Measurements from ENCODE around the gene ATP23. TPM values are rescaled to one million over a fixed set of nuclear protein-coding genes. Genes with fewer than 3 reads are reported as not detected.

The ATP23 gene
- total RNA-seq, 1 experiment from 2014 or later = 9.1 TPM

DNA sequence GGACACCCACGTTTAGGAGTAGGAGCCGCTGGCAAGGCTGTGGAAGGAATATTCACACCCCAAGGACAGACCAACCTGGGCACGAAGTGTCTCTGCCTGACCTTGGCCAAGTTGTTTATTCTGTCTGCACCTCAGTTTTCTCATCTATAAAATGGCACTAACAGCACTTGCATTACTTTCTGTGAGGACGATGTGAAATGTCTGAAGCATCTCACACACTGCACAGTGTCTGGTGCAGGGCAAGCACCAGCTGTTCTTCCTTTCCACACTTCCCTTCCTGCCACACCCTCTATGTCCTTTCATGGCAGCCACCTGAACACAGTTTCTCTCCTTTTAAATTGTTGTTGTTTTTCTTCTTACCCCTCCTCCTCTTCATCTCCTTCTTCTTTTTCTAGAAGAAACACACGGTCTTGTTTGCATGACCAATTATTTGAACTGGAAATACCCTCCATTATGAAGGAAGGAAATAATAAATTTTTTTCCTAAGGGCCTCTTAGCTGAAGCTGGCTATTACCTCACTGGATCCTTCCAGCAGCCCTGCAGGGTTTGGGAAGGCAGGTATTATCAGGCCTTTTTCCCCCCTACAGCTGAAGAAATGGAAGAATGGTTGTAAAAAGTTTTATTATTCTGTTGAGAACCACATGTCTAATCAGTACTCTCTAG, 42.9 kb upstream of the ATP23 start:
- POLR2A ChIA-PET = interaction anchor here (0.7 to 1.3 kb wide), 3 partner anchors 9 to 54 kb away, joined by 3 to 7 read pairs (median 5); partner anchors contain the start of gene CTDSP2
- no peaks in the 10 kb centered on the region for H3K9me3 ChIP-seq (ENCODE audit: control insufficient read depth in 1 of 2, insufficient read depth in 1 of 2, low read depth in 1 of 2, low read length in 2 of 2)

More for the DNA sequence above, 42.9 kb upstream of the ATP23 start:
- H4K20me1 ChIP-seq (ENCODE audit: insufficient read depth) = no peaks in the 10 kb centered on the region
- DNase-seq (ENCODE audit: low read depth, low spot score) (no peak), ATAC-seq (no peak)
- H3K9ac ChIP-seq (ENCODE audit: low read length) = no peak overlapping the region
- no peak overlapping the region for H3K27ac ChIP-seq (ENCODE audit: low read depth, low read length)
- no peak overlapping the region for H2AFZ ChIP-seq (ENCODE audit: low read depth, low read length, poor library complexity, severe bottlenecking)
- intact Hi-C loops (cut with micrococcal nuclease) = no loop called here
- CTCF ChIA-PET = interaction anchor here (1.6 kb wide), 1 partner anchor 142 kb away, joined by 4 read pairs; no protein-coding TSS in a partner anchor
- H3K4me3 ChIP-seq (replicated peaks in 1 of 2; ENCODE audit: low read depth in 1 of 2, low read length in 2 of 2) = no peak overlapping the region
- no peak overlapping the region for H3K4me2 ChIP-seq (ENCODE audit: low read length)
- no TSS peak for BruUV-seq (replicated peaks)
- H3K36me3 ChIP-seq (ENCODE audit: control insufficient read depth in 1 of 2, insufficient read depth in 2 of 2, low read length in 2 of 2) = no peaks in the 10 kb centered on the region
- H3K27me3 ChIP-seq (ENCODE audit: insufficient read depth, low read length) = no peaks in the 10 kb centered on the region
- H3K79me2 ChIP-seq (ENCODE audit: insufficient read depth, low read length) = no peaks in the 10 kb centered on the region
- RAD21 ChIA-PET (ENCODE audit: low non-redundant PET in 1 of 2, low total read pairs in 2 of 2, uncharacterized antibody in 2 of 2, unreplicated experiment in 2 of 2) = no interaction called here
- TF ChIP-seq JUND (IDR thresholded peaks at IDR 0.05) (no peak), CEBPB (IDR thresholded peaks at IDR 0.05; ENCODE audit: low read depth) (no peak), SIN3A (IDR thresholded peaks at IDR 0.05; ENCODE audit: low read depth) (no peak), FOSL1 (IDR thresholded peaks at IDR 0.05; ENCODE audit: low read depth) (no peak), ZNF274 (IDR thresholded peaks at IDR 0.05; ENCODE audit: low read depth, low read length) (no peak)
- TF ChIP-seq, protein P1, sequence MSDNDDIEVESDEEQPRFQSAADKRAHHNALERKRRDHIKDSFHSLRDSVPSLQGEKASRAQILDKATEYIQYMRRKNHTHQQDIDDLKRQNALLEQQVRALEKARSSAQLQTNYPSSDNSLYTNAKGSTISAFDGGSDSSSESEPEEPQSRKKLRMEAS (IDR thresholded peaks at IDR 0.05) = no peak
- TF ChIP-seq, protein P2, sequence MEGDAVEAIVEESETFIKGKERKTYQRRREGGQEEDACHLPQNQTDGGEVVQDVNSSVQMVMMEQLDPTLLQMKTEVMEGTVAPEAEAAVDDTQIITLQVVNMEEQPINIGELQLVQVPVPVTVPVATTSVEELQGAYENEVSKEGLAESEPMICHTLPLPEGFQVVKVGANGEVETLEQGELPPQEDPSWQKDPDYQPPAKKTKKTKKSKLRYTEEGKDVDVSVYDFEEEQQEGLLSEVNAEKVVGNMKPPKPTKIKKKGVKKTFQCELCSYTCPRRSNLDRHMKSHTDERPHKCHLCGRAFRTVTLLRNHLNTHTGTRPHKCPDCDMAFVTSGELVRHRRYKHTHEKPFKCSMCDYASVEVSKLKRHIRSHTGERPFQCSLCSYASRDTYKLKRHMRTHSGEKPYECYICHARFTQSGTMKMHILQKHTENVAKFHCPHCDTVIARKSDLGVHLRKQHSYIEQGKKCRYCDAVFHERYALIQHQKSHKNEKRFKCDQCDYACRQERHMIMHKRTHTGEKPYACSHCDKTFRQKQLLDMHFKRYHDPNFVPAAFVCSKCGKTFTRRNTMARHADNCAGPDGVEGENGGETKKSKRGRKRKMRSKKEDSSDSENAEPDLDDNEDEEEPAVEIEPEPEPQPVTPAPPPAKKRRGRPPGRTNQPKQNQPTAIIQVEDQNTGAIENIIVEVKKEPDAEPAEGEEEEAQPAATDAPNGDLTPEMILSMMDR (IDR thresholded peaks at IDR 0.05 in 2 of 3, conservative IDR thresholded peaks at IDR 0.05 in 1 of 3; ENCODE audit: borderline replicate concordance in 1 of 3, insufficient read depth in 1 of 3, low read depth in 2 of 3, low read length in 2 of 3) = no peak
- no peaks in the 10 kb centered on the region for H3K9me2 ChIP-seq (ENCODE audit: insufficient read depth)
- no peaks in the 10 kb centered on the region for H3K4me1 ChIP-seq (ENCODE audit: control insufficient read depth in 1 of 2, insufficient read depth in 2 of 2, low read length in 2 of 2)
